Epithelial cell of prostate (primary cell): Measurements from ENCODE around the gene FHOD3.
"Not testable (repeated sequence)": the region's sequence is repeated elsewhere in the genome, so short reads cannot be mapped to it uniquely, and the experiment has no call there.

Experiments
- DNase-seq: peaks from one replicate; pipeline ENCODE4 v3.0.0-alpha.2; 2011; ENCODE audit warnings: low read depth, low spot score
- H3K27ac ChIP-seq: fragments of 450-650 bp; 2 replicates; pipeline ENCODE4 v1.5.1; 2017; ENCODE audit warnings: mild to moderate bottlenecking

The FHOD3 gene

DNA sequence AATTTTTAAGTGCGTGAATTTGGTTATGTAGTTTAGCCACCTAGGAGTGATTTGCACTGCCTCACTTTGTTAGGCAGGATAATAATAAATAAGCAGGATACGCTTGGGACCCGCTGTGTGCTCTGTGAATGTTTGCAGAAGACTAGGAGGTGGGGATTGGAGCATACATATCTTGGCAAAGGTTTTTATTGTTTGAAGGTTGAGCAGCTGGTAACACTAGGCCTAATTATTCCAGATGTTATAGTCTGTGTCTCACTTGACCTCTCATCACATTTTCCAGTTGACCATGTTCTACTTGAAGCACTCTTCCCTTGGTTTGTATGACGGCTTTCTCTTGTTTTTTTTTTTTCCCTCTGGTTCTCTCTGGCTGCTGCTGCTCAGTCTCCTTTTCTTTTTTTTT, 42.7 kb downstream of the FHOD3 start:
- no peak for DNase-seq

GRCh38 chr18:36341944-36342343, 44.4 kb downstream of the FHOD3 start:
- no peak for DNase-seq
- no peak overlapping the region for H3K27ac ChIP-seq

More for the DNA sequence above, 42.7 kb downstream of the FHOD3 start:
- H3K27ac ChIP-seq = no peak overlapping the region

- no peak overlapping the region for H3K27ac ChIP-seq
- no peak for DNase-seq
Measured at GRCh38 chr18:36348331-36348730, 50.8 kb downstream of the FHOD3 start.

DNA sequence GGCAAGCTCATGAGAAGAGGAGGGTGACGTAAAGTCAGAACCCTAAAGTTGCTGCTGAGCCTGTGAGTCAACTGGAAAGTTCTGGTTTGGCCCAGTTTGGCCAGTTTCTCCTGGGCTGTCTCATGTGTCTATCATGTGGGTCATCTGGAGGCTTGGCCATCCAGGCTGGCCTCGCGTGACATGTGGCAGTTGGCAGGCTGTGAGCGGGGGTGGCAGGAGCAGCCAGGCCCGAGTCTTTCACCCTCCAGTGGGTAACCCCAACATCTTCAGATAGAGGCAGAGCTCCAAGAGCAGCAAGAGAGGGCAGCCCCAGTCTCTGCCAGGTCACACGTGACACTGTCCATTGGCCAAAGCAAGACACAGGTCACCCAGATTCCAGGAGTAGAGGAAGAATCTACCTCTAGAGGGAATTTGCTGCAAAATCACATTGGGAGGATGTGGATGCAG, 51.5 kb downstream of the FHOD3 start:
- H3K27ac ChIP-seq = peak overlapping the region; percentile 21

GRCh38 chr18:36349552-36349951, 52.0 kb downstream of the FHOD3 start:
- no peak for DNase-seq

More for the DNA sequence above, 51.5 kb downstream of the FHOD3 start:
- no peak for DNase-seq

DNA sequence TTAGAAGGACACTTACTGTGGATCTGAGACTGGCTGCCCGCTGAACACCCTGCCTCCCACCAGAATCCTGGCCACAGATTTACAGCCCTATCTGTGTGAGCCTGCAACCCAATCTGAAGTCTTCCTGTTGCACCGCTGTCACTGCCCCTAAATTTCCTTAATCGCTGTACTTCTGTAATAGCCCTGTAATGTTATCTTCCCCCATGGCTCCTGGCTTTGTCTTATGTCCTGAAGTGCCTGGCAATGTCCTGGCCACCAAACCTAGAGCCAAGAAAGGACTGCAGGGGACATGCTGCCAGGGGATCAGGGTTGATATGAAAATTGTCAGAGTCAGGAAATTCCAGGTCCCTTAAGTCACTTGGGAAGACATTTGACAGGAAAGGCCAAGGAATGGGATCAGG, 52.7 kb downstream of the FHOD3 start:
- no peak for DNase-seq
- no peak overlapping the region for H3K27ac ChIP-seq

More at GRCh38 chr18:36349552-36349951, 52.0 kb downstream of the FHOD3 start:
- H3K27ac ChIP-seq = peak overlapping the region; percentile 21

GRCh38 chr18:36350839-36351469, 53.4 kb downstream of the FHOD3 start:
- H3K27ac ChIP-seq = no peak overlapping the region
- no peak for DNase-seq

DNA sequence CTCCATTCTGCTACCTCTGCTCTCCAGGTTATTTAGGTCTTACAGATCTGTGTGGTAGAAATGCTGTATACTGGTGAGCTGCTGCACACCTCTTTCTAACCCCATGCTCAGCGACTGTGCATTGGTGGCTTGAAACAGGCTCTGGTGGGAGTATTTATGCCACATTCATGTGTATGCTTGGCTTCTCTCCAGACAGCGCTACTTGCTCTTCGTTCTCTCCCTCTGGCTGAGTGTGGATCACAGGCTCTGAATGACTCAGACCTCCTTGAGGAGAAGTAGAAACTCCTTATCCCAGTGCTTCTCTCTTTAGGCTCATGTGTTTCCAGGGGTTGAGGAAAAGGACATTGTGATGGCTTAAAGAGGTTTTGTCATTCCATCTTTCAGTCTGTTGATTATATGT, 54.9 kb downstream of the FHOD3 start:
- DNase-seq = peak; percentile 54
- H3K27ac ChIP-seq = no peak overlapping the region

DNA sequence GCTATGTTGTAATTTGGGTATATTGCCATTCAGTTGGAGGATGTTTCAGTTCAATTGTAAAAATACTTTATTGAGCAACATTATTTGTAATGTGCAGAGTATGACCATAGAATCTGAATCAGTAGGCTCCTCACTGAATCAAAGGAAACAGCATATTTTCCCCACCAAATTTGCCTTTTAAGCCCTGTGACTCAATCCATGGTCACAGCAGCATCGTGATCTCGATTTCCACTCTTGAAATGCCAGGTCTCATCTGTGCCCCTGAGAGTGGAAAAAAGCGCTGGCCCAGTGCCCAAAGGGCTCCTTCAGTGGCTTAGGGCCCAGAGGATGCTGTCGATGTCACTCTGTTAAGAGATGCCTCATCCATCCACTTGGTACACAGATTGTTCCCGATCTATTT, 57.5 kb downstream of the FHOD3 start:
- no peak for DNase-seq

DNA sequence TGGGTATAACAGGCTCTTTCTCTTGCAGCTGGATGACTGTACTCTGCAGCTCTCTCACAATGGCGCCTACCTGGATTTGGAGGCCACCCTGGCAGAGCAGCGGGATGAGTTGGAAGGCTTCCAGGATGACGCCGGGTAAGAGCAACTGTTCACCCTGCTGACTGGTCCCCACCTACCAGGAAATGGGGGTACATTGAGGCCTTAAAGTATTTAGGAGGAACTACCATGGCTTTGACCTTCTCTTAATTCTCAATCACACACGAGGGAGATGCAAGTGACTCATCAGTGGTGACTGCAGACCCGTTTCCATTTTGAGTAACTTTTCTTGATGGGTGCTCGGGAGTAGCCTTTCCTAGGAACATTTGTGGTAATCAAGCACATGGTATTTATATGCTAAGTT, 58.0 kb downstream of the FHOD3 start:
- H3K27ac ChIP-seq = peak overlapping the region; percentile 35
- DNase-seq = no peak

More for the DNA sequence above, 57.5 kb downstream of the FHOD3 start:
- H3K27ac ChIP-seq = peak overlapping the region; percentile 35

GRCh38 chr18:36356741-36357140, 59.2 kb downstream of the FHOD3 start:
- not testable (repeated sequence) for H3K27ac ChIP-seq, DNase-seq

- DNase-seq = no peak
- H3K27ac ChIP-seq = no peak overlapping the region
Measured at GRCh38 chr18:36358141-36358540, 60.6 kb downstream of the FHOD3 start.

GRCh38 chr18:36360256-36360909, 62.9 kb downstream of the FHOD3 start:
- DNase-seq = no peak

GRCh38 chr18:36364911-36365624, 67.6 kb downstream of the FHOD3 start:
- H3K27ac ChIP-seq = no peak overlapping the region

More at GRCh38 chr18:36360256-36360909, 62.9 kb downstream of the FHOD3 start:
- no peak overlapping the region for H3K27ac ChIP-seq

GRCh38 chr18:36365836-36366775, 68.6 kb downstream of the FHOD3 start:
- H3K27ac ChIP-seq = no peak overlapping the region
- no peak for DNase-seq

More at GRCh38 chr18:36364911-36365624, 67.6 kb downstream of the FHOD3 start:
- DNase-seq = no peak

GRCh38 chr18:36366994-36367839, 69.7 kb downstream of the FHOD3 start:
- no peak for DNase-seq

DNA sequence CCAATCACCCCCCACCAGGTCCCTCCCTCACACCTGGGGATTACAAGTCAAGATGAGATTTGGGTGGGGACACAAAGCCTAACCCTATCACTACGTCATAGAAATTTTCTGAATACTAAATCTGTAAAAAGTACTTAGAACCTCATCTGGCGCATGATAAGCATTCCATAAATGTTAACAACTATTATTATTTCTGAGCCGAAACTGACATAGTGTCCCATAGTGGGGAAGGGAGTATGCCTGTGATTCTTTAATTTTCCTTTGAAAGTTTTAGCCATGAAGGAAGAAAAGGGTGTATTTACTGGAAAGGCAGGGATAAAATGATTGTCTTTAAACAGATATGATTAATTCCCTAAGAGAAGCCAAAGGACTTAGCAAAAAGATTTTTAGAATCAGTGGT, 71.4 kb downstream of the FHOD3 start:
- DNase-seq = no peak
- H3K27ac ChIP-seq = no peak overlapping the region

More at GRCh38 chr18:36366994-36367839, 69.7 kb downstream of the FHOD3 start:
- no peak overlapping the region for H3K27ac ChIP-seq

GRCh38 chr18:36372903-36373311, 75.4 kb downstream of the FHOD3 start:
- DNase-seq = no peak
- peak overlapping the region; percentile 33 for H3K27ac ChIP-seq

GRCh38 chr18:36374262-36374661, 76.7 kb downstream of the FHOD3 start:
- no peak for DNase-seq
- no peak overlapping the region for H3K27ac ChIP-seq
